Chondrocyte (in vitro differentiated cells): Measurements from ENCODE around the gene NCSTN. TPM values are rescaled to one million over a fixed set of nuclear protein-coding genes. Genes with fewer than 3 reads are reported as not detected.

Experiments used
- DNase-seq: peaks from one replicate; pipeline ENCODE4 v3.0.0; 2021; ENCODE audit warnings: mixed read lengths, low spot score
- H3K27ac Mint-ChIP-seq: one replicate; pipeline ENCODE4 v1.8.0; 2021; ENCODE audit warnings: mild to moderate bottlenecking, moderate library complexity, mixed read lengths; ENCODE audit not compliant: unreplicated experiment
- H3K27me3 Mint-ChIP-seq: 2 replicates; pipeline ENCODE4 v1.8.0; 2021; ENCODE audit warnings: low read depth, mixed read lengths
- H3K36me3 Mint-ChIP-seq: 2 replicates; pipeline ENCODE4 v1.8.0; 2021; ENCODE audit warnings: low read depth, mixed read lengths
- H3K4me1 Mint-ChIP-seq: 2 replicates; pipeline ENCODE4 v1.8.0; 2021; ENCODE audit warnings: low read depth, mild to moderate bottlenecking, mixed read lengths
- H3K4me3 Mint-ChIP-seq: one replicate; pipeline ENCODE4 v1.8.0; 2021; ENCODE audit warnings: mild to moderate bottlenecking, moderate library complexity, mixed read lengths; ENCODE audit not compliant: unreplicated experiment
- H3K9me3 Mint-ChIP-seq: 2 replicates; pipeline ENCODE4 v1.8.0; 2021; ENCODE audit warnings: low read depth, mixed read lengths
- total RNA-seq: library from RNA; stranded (reverse); gene quantifications from 3 replicates; pipeline ENCODE4 v1.2.1, GENCODE V29; 2021
- TF ChIP-seq, protein P1 (sequence below): fragments of 200-600 bp; sonication (generic); IDR thresholded peaks from 2 replicates; pipeline ENCODE4 v1.5.0; 2021; ENCODE audit warnings: antibody characterized with exemption, mild to moderate bottlenecking, moderate library complexity

The NCSTN gene
- total RNA-seq, 1 donor from 2014 or later, result 94.6 TPM

GRCh38 chr1:160394673-160395072 is 51.5 kb downstream of the NCSTN start:
- H3K9me3 Mint-ChIP-seq, result no peaks in the 10 kb centered on the region
- no peaks in the 10 kb centered on the region for H3K4me1 Mint-ChIP-seq
- H3K27me3 Mint-ChIP-seq, result peaks cover 21% of the 10 kb centered on the region
- H3K4me3 Mint-ChIP-seq, result no peak overlapping the region
- TF ChIP-seq, protein P1, sequence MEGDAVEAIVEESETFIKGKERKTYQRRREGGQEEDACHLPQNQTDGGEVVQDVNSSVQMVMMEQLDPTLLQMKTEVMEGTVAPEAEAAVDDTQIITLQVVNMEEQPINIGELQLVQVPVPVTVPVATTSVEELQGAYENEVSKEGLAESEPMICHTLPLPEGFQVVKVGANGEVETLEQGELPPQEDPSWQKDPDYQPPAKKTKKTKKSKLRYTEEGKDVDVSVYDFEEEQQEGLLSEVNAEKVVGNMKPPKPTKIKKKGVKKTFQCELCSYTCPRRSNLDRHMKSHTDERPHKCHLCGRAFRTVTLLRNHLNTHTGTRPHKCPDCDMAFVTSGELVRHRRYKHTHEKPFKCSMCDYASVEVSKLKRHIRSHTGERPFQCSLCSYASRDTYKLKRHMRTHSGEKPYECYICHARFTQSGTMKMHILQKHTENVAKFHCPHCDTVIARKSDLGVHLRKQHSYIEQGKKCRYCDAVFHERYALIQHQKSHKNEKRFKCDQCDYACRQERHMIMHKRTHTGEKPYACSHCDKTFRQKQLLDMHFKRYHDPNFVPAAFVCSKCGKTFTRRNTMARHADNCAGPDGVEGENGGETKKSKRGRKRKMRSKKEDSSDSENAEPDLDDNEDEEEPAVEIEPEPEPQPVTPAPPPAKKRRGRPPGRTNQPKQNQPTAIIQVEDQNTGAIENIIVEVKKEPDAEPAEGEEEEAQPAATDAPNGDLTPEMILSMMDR, result no peak
- no peaks in the 10 kb centered on the region for H3K36me3 Mint-ChIP-seq
- no peak overlapping the region for H3K27ac Mint-ChIP-seq
- DNase-seq, result no peak

- TF ChIP-seq, protein P1, result no peak
- DNase-seq, result no peak
- Mint-ChIP-seq H3K27me3 (peaks cover 6% of the 10 kb centered on the region), H3K36me3 (no peaks in the 10 kb centered on the region), H3K9me3 (no peaks in the 10 kb centered on the region), H3K27ac (no peak overlapping the region), H3K4me1 (peaks cover 15% of the 10 kb centered on the region), H3K4me3 (no peak overlapping the region)
Measured at GRCh38 chr1:160397651-160398050, 54.5 kb downstream of the NCSTN start.

GRCh38 chr1:160398823-160399222 is 55.6 kb downstream of the NCSTN start:
- DNase-seq, result no peak
- H3K9me3 Mint-ChIP-seq, result no peaks in the 10 kb centered on the region
- peaks cover 4% of the 10 kb centered on the region for H3K27me3 Mint-ChIP-seq
- no peak overlapping the region for H3K27ac Mint-ChIP-seq
- H3K4me3 Mint-ChIP-seq, result no peak overlapping the region
- peaks cover 15% of the 10 kb centered on the region for H3K4me1 Mint-ChIP-seq
- TF ChIP-seq, protein P1, result no peak
- no peaks in the 10 kb centered on the region for H3K36me3 Mint-ChIP-seq

GRCh38 chr1:160399544-160400222 is 56.5 kb downstream of the NCSTN start:
- TF ChIP-seq, protein P1, result no peak
- Mint-ChIP-seq H3K27ac (peak overlapping the region; percentile 8), H3K9me3 (no peaks in the 10 kb centered on the region), H3K4me3 (peak overlapping the region; percentile 66), H3K4me1 (peaks cover 15% of the 10 kb centered on the region), H3K36me3 (no peaks in the 10 kb centered on the region), H3K27me3 (peaks cover 4% of the 10 kb centered on the region)
- DNase-seq, result no peak

GRCh38 chr1:160400223-160400645 is 57.1 kb downstream of the NCSTN start, which contains the start of gene VANGL2:
TSS of gene VANGL2 (plus strand) at chr1:160400564. CDS start at chr1:160415838, 15,274 bp downstream.
- no peaks in the 10 kb centered on the region for H3K9me3 Mint-ChIP-seq
- TF ChIP-seq, protein P1, result peak; percentile 36
- H3K27me3 Mint-ChIP-seq, result peaks cover 2% of the 10 kb centered on the region
- H3K36me3 Mint-ChIP-seq, result no peaks in the 10 kb centered on the region
- peak within 1 kb of the TSS; percentile 8 for H3K27ac Mint-ChIP-seq
- H3K4me3 Mint-ChIP-seq, result peak within 1 kb of the TSS; percentile 78
- peaks cover 15% of the 10 kb centered on the region for H3K4me1 Mint-ChIP-seq
- peak; percentile 92 for DNase-seq
